K562 (cell line): Measurements from ENCODE around the gene LRP2BP. TPM values are rescaled to one million over a fixed set of nuclear protein-coding genes. Genes with fewer than 3 reads are reported as not detected.

Experiments used
- ATAC-seq: fragments of 200-7000 bp; cut with Tn5 transposase; 3 replicates; pipeline ENCODE4 v1.9.1; 2020; ENCODE audit warnings: moderate library complexity
- BruUV-seq: library from RNA; stranded (reverse); fragments of 400-500 nt; replicated peaks from 2 replicates; lab custom pipeline; 2021; lab: Mats Ljungman, UMichigan
- CTCF ChIA-PET: fragments of 300-600 bp; formaldehyde crosslinking; extraction: SDS; loops from one replicate; lab custom pipeline; 2021; ENCODE audit warnings: low intra/inter-chr PET ratio; lab: Yijun Ruan, JAX
- POLR2A ChIA-PET: fragments of 300-600, 350-650 bp; sonication (Branson Sonifier 250); formaldehyde crosslinking; extraction: SDS; loops from one replicate; lab custom pipeline; 2021; ENCODE audit warnings: antibody characterized with exemption, inconsistent platforms; lab: Yijun Ruan, JAX
- DNase-seq, 4 experiments: peaks; one replicate each; pipeline versions ENCODE4 v3.0.0 to v3.0.0-alpha.2; 2011 to 2018; ENCODE audit warnings: low spot score in 3 of 4, mixed read lengths in 3 of 4; ENCODE audit errors: extremely low read depth in 1 of 4
- FAIRE-seq: peaks from 2 replicates; lab custom pipeline; 2011; peaks lifted over from hg19 to GRCh38; lab: Jason Lieb, UNC
- H2AFZ ChIP-seq: 2 replicates; pipeline ENCODE4 v1.6.0; 2011; ENCODE audit warnings: low read depth, low read length, control low read depth, inconsistent platforms
- H3K27ac ChIP-seq: fragments of 200-600 bp; 3 replicates; pipeline ENCODE4 v1.8.0; 2011; ENCODE audit warnings: low read depth, mild to moderate bottlenecking, control low read depth, inconsistent platforms, low read length, moderate library complexity, mixed read lengths; ENCODE audit errors: extremely low read depth
- H3K27me3 ChIP-seq, 2 experiments: fragments of 300-600 bp in 1 of 2; 2 replicates in 1 of 2; 3 replicates in 1 of 2; pipeline versions ENCODE4 v1.6.0 to v1.8.0; 2011; ENCODE audit warnings: inconsistent platforms in 2 of 2, low read length in 2 of 2, mild to moderate bottlenecking in 1 of 2, mixed read lengths in 1 of 2, moderate library complexity in 1 of 2; ENCODE audit not compliant: control insufficient read depth in 2 of 2, insufficient read depth in 2 of 2
- H3K36me3 ChIP-seq: fragments of 300-600 bp; 3 replicates; pipeline ENCODE4 v1.8.0; 2011; ENCODE audit warnings: mild to moderate bottlenecking, low read length, inconsistent platforms; ENCODE audit not compliant: control insufficient read depth, insufficient read depth
- H3K4me1 ChIP-seq, 2 experiments: fragments of 200-600 bp in 1 of 2; replicated peaks in 1 of 2; 2 replicates in 1 of 2; 3 replicates in 1 of 2; pipeline versions ENCODE4 v1.5.1 to v1.8.0; 2011; ENCODE audit warnings: inconsistent platforms in 2 of 2, low read length in 2 of 2, mild to moderate bottlenecking in 1 of 2, mixed read lengths in 1 of 2, moderate library complexity in 1 of 2; ENCODE audit not compliant: control insufficient read depth in 2 of 2, insufficient read depth in 2 of 2
- H3K4me2 ChIP-seq: 2 replicates; pipeline ENCODE4 v1.6.1; 2011; ENCODE audit warnings: low read length, control low read depth, inconsistent platforms, mixed read lengths; ENCODE audit not compliant: insufficient read depth
- H3K4me3 ChIP-seq: fragments of 200-600 bp; sonication (generic), shearing (Covaris generic); 2 replicates; pipeline ENCODE4 v1.5.1; 2016; ENCODE audit warnings: control low read depth, inconsistent platforms
- H3K79me2 ChIP-seq: fragments of 200-600 bp; 3 replicates; pipeline ENCODE4 v1.8.0; 2011; ENCODE audit warnings: low read length, inconsistent platforms; ENCODE audit not compliant: control insufficient read depth, insufficient read depth
- H3K9ac ChIP-seq, 2 experiments: 2 replicates each; pipeline versions ENCODE4 v1.6.0 to v1.6.1; 2011; ENCODE audit warnings: low read depth in 2 of 2, low read length in 2 of 2, control low read depth in 1 of 2, inconsistent platforms in 1 of 2, mild to moderate bottlenecking in 1 of 2, mixed read lengths in 1 of 2; ENCODE audit not compliant: insufficient read depth in 1 of 2
- H3K9me1 ChIP-seq: one replicate; pipeline ENCODE4 v1.6.0; 2011; ENCODE audit warnings: inconsistent platforms, mild to moderate bottlenecking, low read length, moderate library complexity; ENCODE audit not compliant: control insufficient read depth, insufficient read depth
- H3K9me3 ChIP-seq: replicated peaks from 2 replicates; pipeline ENCODE4 v1.5.1; 2011; ENCODE audit warnings: low read depth, low read length, inconsistent platforms; ENCODE audit not compliant: control insufficient read depth, insufficient read depth
- H4K20me1 ChIP-seq: replicated peaks from 2 replicates; pipeline ENCODE4 v1.6.1; 2011; ENCODE audit warnings: low read length, inconsistent platforms, mixed read lengths; ENCODE audit not compliant: control insufficient read depth, insufficient read depth
- ATF4 ChIP-seq: fragments of 450-650 bp; formaldehyde crosslinking; IDR thresholded peaks from 2 replicates; pipeline ENCODE4 v1.4.0; 2022; ENCODE audit warnings: mild to moderate bottlenecking, moderate library complexity
- MLLT1 ChIP-seq, 2 experiments: fragments of 450-650 bp; IDR thresholded peaks; 2 replicates each; pipeline ENCODE4 v1.6.1; 2016
- NONO ChIP-seq, 2 experiments: fragments of 200-400 bp in 1 of 2; fragments of 450-650 bp in 1 of 2; formaldehyde crosslinking in 1 of 2; IDR thresholded peaks; 2 replicates each; pipeline ENCODE4 v1.6.1; 2017; ENCODE audit warnings: low read depth in 2 of 2, mild to moderate bottlenecking in 2 of 2, moderate library complexity in 2 of 2, low read length in 1 of 2
- PHB ChIP-seq: fragments of 250-450 bp; sonication (Bioruptor Pico); IDR thresholded peaks from 2 replicates; pipeline ENCODE4 v1.5.0; 2021
- RBM39 ChIP-seq: fragments of 200-400 bp; formaldehyde crosslinking; optimal IDR thresholded peaks from 2 replicates; pipeline ENCODE3; 2018; ENCODE audit warnings: low read depth, low read length
- TARDBP ChIP-seq: fragments of 450-650 bp; IDR thresholded peaks from 2 replicates; pipeline ENCODE4 v1.6.1; 2016
- ZNF140 ChIP-seq: fragments of 250-450 bp; sonication (Bioruptor Pico); IDR thresholded peaks from 2 replicates; pipeline ENCODE4 v1.8.0; 2021; ENCODE audit warnings: moderate library complexity, mild to moderate bottlenecking, inconsistent platforms
- WGBS: fragments of 100-300 bp; shearing (Covaris generic); methylation state at CpG from one replicate; pipeline ENCODE4 v1.1.6; 2016; ENCODE audit warnings: low coverage, mixed read lengths; ENCODE audit not compliant: insufficient coverage; ENCODE audit errors: missing lambda C conversion rate; 5-methylcytosine and 5-hydroxymethylcytosine counted together
- in situ Hi-C: fragments of 300-500 bp; cut with MboI; formaldehyde crosslinking; loops from 4 replicates; pipeline ENCODE4 v1.15.0; 2018; ENCODE audit warnings: inconsistent platforms, mixed read lengths
- intact Hi-C: fragments of 100-400 bp; cut with micrococcal nuclease; formaldehyde crosslinking; loops from 2 replicates; pipeline ENCODE4 v1.14.2; 2022
- polyA plus RNA-seq, 8 experiments: library from polyadenylated mRNA; depleted of rRNA in 4 of 8; stranded (reverse) in 5 of 8; unstranded in 3 of 8; fragments of >200 nt; fragmentation: Nextera tagmentation in 2 of 8; fragmentation: Illumina TruSeq in 1 of 8; extraction: Ambion mirVana in 2 of 8; extraction: Trizol in 1 of 8; gene quantifications; 2 replicates each; pipeline versions ENCODE4 v1.2.1 to v1.2.3, GENCODE V29; 2011 to 2014; ENCODE audit warnings: inconsistent platforms in 1 of 8, missing spikeins in 1 of 8
- total RNA-seq, 7 experiments: library from RNA; depleted of rRNA in 6 of 7; stranded (reverse); fragments of >200 nt in 6 of 7; fragmentation: Illumina TruSeq in 2 of 7; extraction: Trizol in 2 of 7; gene quantifications; 2 replicates each; pipeline versions ENCODE4 v1.2.1 to v1.2.3, GENCODE V29; 2011 to 2021; ENCODE audit warnings: low replicate concordance in 1 of 7

The LRP2BP gene
- total and polyA plus RNA-seq, 9 of the 15 experiments (the other 6 are each of a cell fraction or from before 2014, with no cell fraction given) = 0.42 to 2.1 (median 0.62) TPM

GRCh38 chr4:185421366-185422124, 25.8 kb upstream of the LRP2BP start:
- H3K4me1 ChIP-seq = peaks cover 0 to 5% of the 10 kb centered on the region in 2 experiments; a peak in 2 of 5 replicates
- peaks cover 4% of the 10 kb centered on the region; the same call in 1 of the 2 replicates for H3K9me3 ChIP-seq
- no peak overlapping the region for H3K4me2 ChIP-seq
- intact Hi-C loops (no loop called here), in situ Hi-C loops (no loop called here)
- TF ChIP-seq PHB (no peak), NONO (IDR thresholded peaks at IDR 0.05; ENCODE audit: low read depth in 2 of 2, low read length in 1 of 2) (no peak), TARDBP (no peak), MLLT1 (IDR thresholded peaks at IDR 0.05) (no peak), ZNF140 (CRISPR knock-in tag) (no peak), RBM39 (no peak), ATF4 (no peak)
- ChIA-PET CTCF (no interaction called here), POLR2A (interaction anchor here (0.6 to 0.8 kb wide), 2 partner anchors 179 to 590 kb away, joined by 3 read pairs; no protein-coding TSS in a partner anchor)
- no peak overlapping the region for H2AFZ ChIP-seq
- 81% methylated on average over 2 of the region's 2 CpGs for WGBS
- H3K27me3 ChIP-seq = no peaks in the 10 kb centered on the region
- BruUV-seq = no TSS peak
- H3K27ac ChIP-seq = no peak overlapping the region
- peaks cover 24% of the 10 kb centered on the region for H3K79me2 ChIP-seq
- no peaks in the 10 kb centered on the region for H4K20me1 ChIP-seq
- H3K9ac ChIP-seq = no peak overlapping the region
- H3K4me3 ChIP-seq = no peak overlapping the region
- FAIRE-seq = no peak
- no peaks in the 10 kb centered on the region for H3K9me1 ChIP-seq
- DNase-seq = no peak
- peaks cover 34% of the 10 kb centered on the region; the same call in 2 of the 3 replicates for H3K36me3 ChIP-seq
- ATAC-seq = no peak
